GDM1 (cell line): ENCODE measurements around the gene SRM.
"Not testable (repeated sequence)": the region's sequence is repeated elsewhere in the genome, so short reads cannot be mapped to it uniquely, and the experiment has no call there.

Experiments
- DNase-seq: peaks from one replicate; lab custom pipeline; 2025; lab: John Stamatoyannopoulos, UW

The SRM gene

DNA sequence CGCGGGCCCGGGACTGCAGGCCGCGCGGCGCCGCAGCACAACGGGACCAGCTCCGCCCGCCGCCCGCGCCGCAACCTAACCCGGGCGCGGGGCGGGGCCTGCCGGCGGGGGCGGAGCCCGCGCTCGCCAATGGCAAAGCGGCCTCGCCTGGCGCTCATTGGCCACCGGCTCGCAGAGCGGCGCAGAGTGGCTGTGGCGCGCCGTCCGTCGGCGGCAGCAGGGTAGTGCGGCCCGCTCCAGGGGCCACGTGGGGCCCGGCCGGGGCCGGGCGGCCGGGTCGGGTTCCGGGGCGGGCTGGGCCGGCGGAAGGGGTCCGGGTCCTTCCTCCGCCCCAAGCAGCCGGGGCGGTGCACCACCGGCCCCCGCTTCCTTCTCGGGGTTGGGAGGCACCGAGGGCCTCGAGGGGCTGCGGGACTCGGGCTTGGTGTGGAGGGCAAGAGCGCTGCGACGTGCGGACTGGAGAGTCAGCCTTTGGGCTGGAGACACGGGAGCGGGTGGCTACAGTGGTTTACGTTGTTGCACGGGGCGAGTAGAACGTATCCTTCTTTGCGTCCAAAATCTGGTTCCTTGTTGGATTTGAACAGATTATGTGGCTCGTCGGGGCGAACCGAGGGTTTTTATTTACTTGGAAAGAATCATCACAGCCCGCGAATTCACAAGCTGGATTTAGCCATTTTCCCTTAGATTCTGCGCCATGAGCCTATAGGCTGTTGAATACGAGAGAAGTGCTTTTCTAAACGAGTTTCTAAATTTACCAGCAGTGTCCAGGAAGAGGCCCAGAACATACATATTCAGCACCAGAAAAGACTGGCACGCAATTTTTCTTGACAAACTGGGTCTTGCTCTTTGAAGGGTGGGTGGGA, at the start of gene SRM:
Gene SRM, minus strand, starts transcription at position 51 of the 863 bp plus-strand sequence. CDS start 75 bp downstream, outside the sequence.
- peak; percentile 95 for DNase-seq

DNA sequence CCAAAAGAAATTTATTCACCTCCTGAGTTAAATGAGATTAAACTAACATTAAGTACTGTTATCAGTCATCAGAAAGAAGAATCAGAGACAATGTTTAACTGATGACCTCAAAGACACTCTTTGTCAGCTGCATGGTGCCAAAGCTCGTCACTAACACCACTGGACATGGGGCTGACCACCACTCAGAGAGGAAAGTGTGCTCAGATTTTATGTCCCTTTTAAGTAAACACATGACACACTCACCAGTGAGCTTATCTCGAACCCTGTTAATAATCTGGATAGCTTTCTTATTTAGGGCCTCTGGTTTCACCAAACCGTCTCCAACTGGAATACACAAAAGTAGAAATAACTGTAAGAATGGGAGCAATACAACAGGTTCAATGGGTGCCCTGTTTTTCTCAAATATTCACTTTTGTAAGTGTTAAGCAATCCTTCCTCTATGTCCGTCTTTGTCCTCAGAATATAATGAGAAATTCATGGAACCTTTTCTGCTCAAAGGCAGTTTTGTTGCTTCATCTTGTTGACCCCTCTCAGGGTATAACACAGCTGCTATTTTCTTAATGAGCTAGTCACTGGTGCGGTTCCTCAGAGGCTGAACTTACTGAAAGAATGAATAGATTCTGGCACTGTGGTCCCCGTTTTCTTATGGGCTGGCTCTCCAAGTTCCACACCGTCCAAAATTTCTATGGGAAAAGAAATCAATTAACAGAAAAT, 49.4 kb upstream of the SRM start:
- DNase-seq = no peak

DNA sequence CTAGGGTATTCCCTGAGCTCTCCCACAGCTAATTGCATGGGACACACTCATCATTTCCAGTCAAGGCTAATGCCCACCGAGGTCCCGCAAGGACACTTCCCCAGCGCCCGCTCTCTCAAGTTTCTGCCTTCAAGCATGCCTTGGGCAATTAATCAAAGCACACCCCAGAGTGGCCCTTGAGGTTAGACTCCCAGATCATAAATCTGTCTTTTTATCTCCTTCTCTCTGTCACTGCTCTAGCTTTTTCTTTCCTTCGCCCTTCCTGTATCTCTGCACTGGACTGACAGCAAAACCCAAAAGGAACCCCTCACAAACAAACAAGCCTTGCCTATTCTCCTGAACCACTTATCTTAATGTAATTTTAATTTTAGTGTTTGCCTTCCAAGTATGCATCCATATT, 47.8 kb upstream of the SRM start:
- no peak for DNase-seq

DNA sequence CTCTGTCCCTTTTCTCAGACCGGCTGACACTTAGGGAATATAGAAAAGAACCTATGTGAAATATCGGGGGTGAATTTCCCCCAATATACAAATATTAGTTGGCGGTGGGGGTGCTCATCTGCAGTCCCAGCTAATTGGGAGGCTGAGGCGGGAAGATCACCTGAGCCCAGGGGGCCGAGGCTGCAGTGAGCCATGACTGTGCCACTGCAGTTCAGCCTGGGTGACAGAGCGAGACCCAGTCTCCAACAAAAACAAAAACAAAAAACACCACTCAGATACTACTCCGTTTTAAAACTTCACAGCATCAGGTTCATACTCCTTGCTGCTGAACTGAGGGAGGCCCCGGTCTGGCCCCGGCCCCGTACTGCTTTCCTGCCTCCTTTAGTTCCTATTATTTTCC, 45.8 kb upstream of the SRM start:
- DNase-seq = no peak

DNA sequence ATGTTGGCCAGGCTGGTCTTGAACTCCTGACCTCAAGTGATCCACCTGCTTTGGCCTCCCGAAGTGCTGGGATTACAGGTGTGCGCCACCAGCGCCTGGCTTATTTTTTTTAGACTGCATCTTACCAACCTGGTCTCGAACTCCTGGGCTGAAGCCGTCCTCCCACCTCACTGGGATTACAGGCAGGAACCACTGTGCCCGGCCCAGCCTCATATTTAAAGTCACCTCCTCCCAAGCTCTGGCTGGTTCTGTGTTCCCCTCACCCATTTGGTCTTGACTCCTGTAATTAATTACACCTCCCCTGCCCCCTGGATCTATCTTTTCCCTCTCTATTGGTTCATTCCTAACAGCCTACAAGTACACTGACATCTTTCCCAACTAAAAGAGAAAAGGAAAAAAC, 41.5 kb upstream of the SRM start:
- DNase-seq = no peak

DNA sequence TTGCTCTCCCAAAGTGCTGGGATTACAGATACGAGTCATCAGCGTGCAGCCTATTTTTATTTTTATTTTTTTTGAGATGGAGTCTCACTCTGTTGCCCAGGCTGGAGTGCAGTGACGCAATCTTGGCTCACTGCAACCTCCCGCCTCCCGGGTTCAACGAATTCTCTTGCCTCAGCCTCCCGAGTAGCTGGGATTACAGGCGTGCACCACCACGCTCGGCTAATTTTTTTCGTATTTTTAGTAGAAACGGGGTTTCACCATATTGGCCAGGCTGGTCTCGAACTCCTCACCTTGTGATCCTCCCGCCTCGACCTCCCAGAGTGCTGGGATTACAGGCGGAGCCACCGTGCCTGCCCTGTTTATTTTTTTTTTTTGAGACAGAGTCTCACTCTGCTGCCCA, 41.0 kb upstream of the SRM start:
- DNase-seq = not testable (repeated sequence)

DNA sequence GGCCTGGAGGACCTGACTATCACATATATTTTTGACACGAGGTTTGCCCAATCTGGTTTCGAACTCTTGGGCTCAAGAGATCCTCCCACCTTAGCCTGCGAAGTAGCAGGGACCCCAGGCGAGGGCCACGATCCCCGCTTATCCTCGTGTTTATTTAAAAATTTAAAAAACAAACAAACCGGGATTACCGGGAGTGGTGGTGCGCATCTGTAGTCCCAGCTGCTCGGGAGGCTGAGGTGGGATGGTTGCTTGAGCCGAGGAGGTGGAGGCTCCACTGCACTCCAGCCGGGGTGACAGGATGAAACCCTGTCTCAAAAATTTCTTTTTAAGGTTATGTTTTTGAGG, 40.3 kb upstream of the SRM start:
- DNase-seq = no peak

DNA sequence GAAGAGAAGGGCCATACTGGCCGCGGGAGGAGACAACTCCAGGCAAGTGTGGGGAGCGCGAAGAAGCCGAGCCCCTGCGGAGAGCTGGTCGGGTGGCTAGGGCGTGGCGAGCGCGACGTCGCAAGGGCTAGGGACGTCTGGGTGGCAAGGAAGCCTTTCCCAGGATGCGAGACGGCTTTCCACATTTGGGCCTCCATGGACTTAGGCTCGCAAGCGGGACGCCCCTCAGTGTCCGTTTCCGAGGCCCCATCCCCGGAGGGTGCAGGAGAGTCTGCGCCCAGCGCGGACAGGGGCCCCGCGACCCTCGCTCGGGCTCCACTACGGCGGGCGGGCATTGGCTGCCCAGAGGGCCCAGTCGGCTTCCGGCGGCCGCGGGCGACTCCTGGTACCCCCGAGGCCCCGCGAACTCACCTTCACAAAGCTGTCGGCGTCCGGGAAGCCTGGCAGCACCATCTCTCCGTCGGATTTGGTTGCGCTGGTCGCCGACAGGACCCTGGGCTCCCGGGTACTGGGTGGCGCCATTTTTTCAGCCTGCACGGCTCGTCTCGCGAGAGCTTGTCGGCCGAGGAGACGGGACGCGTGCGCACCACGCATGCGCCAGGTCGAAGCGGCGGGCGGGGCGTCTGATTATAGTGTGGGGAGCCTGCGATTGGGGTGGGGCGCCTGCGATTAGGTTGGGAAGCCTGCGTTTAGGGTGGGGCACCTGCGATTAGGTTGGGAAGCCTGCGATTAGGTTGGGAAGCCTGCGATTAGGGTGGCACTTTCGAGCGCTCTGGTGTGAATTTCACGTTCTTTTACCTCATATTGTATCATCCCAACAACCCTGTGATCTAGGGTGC, 39.7 kb upstream of the SRM start, which contains the start of gene EXOSC10:
Gene EXOSC10, minus strand, starts transcription at position 560 of the 839 bp plus-strand sequence. Its CDS starts 38 bp downstream, at position 522.
- peak; percentile 83 for DNase-seq

DNA sequence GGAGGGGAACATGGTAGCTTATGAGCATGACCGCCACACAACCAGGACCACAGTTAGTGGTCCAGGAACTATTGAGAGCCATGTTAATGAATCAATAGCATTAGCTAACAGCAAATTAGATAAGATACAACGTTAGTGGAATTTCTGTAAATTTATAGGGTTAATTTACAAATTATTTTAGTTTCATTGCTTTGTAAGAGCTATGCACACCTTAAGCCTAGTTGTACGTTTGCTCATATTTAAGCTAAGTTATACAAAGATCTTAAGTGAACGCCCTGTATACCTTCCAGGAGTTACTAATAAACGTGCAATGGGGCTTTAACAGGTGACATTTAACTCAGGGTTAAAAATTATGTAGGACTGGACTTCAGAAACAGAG, 39.1 kb upstream of the SRM start:
- DNase-seq = no peak

DNA sequence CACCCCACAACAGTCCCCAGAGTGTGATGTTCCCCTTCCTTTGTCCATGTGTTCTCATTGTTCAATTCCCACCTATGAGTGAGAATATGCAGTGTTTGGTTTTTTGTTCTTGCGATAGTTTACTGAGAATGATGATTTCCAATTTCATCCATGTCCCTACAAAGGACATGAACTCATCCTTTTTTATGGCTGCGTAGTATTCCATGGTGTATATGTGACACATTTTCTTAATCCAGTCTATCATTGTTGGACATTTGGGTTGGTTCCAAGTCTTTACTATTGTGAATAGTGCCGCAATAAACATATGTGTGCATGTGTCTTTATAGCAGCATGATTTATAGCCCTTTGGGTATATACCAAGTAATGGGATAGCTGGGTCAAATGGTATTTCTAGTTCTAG, 24.0 kb upstream of the SRM start:
- not testable (repeated sequence) for DNase-seq

DNA sequence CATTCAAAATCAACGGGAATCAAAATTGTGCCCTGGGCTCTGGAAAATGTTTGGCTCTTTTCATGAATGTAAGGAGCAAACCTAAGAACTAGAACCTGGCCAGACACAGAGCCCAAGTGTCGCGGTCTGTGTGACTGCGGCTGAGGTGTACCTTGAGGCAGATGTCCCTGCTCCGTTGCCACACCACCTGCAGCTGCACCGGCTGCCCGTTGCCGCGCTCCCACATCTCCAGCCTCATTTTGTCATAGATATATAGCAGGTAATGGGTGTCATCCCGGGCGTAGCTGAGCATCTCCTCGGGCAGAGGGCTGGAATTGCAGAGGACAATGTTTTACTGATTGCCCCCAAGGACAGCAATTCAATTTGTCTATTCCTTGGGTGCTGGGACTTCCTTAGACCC, 21.1 kb upstream of the SRM start:
- no peak for DNase-seq

DNA sequence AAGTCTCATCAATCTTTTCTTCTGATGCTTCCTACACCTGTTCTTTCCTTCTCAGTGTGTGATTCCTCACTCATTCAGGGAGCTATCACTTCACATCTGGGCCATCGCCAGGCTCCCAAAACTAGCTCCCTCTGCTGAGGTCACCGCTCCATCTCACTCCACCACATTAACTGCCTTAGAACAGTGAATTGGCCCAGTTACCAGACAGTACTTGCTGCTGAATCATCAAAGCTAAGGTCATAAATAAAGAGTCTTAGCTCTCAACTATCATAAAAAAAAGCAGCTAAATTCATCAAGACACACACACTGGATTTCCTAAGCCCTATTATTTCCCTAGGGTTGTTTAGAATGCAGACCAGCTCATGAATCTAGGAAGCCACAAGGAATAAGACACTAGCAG, 18.8 kb upstream of the SRM start:
- no peak for DNase-seq

DNA sequence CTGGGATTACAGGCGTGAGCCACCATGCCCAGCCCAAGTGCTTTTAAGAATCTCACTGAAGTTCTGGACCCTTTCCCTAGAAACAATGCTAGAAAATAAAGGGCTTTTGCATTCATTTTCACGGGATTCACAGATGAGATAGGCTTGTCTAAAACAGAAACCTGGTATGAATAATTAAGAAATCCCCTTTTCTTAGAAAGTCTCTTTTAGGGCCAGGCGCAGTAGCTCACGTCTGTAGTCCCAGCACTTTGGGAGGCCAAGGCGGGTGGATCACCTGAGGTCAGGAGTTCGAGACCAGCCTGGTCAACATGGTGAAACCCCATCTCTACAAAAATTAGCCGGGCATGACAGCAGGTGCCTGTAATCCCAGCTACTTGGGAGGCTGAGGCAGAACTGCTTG, 13.6 kb upstream of the SRM start:
- not testable (repeated sequence) for DNase-seq

DNA sequence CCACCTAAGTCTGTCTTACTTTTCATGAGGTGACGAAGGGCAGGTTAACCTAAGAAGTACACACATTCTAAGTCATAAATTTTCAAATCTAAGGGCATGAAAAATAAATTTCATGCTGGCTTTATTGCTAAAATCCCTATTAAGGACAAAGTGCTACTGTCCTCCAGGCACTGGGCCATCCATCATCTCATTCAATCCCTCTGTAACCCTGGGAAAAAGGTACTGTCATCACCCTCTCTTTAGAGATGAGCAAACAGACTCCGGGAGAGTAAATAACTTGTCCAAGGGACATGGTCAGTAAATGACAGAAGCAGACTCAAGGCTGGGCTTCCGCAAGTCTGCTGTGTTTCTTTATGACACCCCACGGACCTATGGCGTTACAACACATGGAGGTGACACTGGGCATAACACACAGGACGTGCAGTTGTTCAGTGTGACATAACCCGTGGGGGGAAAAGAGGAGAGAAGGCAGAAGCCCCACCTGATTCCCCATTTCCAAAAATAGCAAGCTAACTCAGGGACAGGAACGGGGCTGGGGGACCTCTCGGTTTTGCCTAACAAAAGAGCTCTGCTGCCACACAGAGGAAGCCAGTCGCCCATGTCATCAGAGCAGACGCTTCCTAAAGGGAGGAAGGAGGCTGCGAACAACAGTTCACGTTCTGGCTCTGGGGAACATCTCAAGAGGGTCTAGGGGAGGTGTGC, 12.5 kb upstream of the SRM start:
- no peak for DNase-seq

DNA sequence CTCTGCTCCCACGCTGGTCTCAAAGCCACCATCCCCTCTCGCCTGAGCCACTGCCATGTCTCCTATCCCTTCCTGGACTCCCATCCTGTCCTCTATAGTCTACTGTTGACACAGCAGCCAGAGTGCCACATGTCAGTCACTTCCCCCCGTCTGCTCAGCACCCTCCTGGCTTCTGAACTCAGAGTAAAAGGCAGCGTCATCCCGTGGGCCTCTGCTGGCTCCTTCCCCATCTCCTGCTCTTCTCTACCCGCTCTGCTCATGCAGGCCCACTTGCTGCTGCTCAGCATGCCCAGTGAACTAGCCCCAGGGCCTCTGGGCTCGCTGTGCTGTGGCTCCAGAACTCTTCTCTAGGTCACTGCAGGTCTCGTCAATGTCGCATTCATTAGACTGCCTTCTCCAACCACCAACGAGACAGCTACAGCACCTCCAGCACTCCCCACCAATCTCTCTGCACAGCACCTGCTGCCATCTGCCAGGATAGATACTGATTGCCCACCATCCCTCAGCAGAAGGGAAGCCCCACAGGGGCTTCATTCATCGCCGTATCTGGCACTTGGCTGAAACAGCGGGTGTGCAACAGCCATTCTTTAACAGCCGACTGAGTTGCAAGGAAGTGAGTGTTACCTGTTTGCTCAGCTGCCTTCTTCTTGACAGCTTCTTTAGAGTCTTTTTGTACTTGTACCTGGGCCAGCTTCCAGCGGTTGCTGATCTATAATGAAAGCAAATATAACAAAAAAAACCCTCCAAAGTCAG, 11.8 kb upstream of the SRM start:
- DNase-seq = no peak

DNA sequence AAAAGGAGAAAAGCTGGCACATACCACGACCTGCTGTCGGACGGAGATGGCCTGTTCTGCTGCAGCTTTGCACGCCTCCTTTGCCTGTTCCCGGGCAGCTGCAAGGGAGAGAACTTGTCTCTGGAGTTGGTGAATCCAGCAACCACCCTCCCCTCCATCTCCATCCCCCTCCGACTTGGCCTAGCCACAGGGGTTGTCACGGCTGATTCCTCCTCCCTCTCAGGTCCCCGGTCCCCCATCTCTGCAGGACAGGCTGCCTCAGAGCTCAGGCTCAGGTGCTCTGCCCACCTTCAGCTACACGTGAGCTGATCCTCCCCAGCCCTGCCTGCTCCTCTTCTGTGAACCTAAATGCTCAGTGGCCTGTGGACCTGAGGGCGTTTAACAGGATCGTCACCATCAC, 11.1 kb upstream of the SRM start:
- DNase-seq = no peak

DNA sequence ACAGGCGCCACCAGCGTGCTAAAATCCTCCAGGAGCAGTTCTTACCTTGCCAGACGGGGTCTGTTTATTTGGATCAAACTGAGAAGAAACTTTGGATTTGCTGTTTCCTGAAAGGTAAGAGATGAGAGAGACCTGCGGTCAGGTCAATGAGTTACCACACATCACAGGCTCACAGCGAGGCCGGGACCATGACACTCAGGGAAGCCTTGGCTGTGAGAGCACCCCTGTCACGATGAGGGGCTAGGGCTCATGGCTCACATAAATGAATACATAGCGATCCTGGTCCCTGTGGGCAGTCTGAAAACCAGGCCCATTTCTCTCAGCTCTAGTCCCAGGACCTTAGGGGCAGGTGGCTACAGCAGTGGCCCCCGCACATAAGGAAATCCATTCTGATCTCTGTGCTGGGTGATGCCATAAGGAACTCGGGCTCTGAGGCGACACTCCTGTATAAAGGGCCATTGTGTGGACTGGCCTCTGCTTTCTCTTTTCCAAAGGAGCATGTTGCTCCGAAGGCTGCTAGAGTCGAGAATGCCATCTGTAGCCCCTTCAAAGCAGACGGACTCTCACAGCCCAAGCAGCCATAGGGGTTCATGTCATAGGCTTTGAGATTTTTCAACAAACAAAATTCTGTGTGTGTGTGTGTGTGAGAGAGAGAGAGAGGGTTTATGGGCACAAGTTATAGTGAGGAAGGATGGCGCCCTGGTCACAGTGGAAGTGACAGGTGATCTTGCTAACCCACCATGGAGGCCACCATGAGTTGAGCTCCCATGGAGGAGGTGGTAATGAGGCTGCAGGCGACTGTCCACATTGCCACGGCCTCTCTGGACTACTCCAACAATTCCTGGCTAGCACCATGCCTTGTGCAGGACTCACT, 9.0 kb upstream of the SRM start:
- DNase-seq = no peak

DNA sequence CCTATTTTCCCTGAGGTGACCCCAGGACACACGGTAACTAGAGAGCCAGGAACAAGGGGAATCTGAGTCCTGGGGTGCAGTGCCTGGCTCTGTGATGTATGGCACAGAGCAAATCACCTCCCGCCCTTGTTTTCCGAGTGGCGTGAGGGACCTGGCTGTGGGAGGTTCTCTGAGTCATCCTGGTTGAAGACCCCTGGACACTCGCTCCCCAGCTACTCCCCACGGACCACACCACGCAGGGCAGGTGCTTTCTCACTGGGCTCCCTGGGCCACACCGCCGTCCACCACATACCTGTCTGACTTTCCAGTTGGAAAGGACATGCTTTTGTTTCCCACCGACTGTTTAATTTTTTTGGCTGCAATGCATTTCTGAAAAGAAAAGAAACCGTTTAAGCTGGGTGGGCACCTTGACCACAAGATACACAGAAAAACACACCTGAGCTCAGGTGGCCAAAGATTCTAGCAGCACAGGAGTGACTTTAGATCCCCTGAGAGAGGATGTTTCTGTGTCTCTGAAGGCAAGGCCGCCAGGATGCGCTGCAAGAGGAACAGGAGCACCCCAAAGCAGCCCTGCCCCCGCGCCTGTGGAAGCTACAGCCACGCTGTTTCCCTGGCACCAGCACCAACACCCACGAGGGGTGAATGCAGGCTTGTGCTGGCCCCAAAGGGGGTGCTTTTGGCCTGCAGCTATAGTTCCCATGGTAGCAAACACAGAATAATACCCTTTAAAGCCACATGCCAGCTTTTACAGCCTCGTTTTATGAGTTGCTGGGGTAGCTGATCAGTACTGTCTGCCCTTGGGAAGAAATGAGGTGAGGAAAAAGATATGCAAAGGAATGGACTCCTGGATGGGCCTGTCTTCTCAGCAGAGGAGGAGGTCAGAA, 8.1 kb upstream of the SRM start:
- no peak for DNase-seq

DNA sequence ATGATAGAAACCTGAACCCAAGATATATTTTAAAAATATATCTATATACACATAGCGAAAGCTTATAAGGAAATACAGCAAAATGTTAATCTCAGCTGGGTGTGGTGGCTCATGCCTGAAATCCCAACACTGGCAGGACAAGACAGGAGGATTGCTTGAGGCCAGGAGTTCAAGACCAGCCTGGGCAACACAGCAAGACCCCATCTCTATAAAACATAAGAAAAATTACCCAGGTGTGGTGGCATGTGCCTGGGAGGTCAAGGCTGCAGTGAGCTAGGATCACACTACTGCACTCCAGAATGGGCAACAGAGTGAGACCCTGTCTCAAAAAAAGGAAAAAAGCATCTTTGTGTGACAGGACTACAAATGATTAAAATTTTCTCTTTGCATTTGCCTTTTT, 6.0 kb upstream of the SRM start:
- DNase-seq = no peak
